Measurements from ENCODE around the gene CPO. TPM values are rescaled to one million over a fixed set of nuclear protein-coding genes. Genes with fewer than 3 reads are reported as not detected.

CPO gene
- total RNA-seq, 1 experiment from 2014 or later: not detected

- in situ Hi-C loops (cut with HindIII; ENCODE audit: low sequenced_read_pairs): no loop called here
- no peak for DNase-seq (ENCODE audit: low spot score)
Measured at GRCh38 chr2:206993964-206994363, 54.6 kb downstream of the CPO start.

GRCh38 chr2:206996556-206997065, 57.3 kb downstream of the CPO start:
- in situ Hi-C loops (cut with HindIII; ENCODE audit: low sequenced_read_pairs): no loop called here
- DNase-seq (ENCODE audit: low spot score): no peak

- in situ Hi-C loops (cut with HindIII; ENCODE audit: low sequenced_read_pairs): no loop called here
- no peak for DNase-seq (ENCODE audit: low spot score)
Measured at GRCh38 chr2:207008105-207008990, 69.0 kb downstream of the CPO start.

DNA sequence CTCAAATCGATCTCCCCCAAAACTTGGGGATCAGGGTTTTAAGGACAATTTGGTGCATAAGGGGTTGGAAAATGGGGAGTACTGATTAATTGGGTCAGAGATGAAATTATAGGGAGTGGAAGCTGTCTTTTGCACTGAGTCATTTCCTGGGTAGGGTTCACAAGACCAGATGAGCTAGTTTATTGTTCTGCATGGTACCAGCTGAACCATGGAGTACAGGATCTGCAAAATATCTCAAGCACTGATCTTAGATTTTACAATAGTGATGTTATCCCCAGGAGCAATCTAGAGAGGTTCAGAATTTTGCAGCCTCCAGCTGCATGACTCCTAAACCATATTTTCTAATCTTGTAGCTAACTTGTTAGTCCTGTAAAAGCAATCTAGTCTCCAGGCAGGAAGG, 73.1 kb downstream of the CPO start:
- in situ Hi-C loops (cut with HindIII; ENCODE audit: low sequenced_read_pairs): no loop called here
- no peak for DNase-seq (ENCODE audit: low spot score)

GRCh38 chr2:207014424-207014823, 75.1 kb downstream of the CPO start:
- in situ Hi-C loops (cut with HindIII; ENCODE audit: low sequenced_read_pairs): no loop called here
- no peak for DNase-seq (ENCODE audit: low spot score)

DNA sequence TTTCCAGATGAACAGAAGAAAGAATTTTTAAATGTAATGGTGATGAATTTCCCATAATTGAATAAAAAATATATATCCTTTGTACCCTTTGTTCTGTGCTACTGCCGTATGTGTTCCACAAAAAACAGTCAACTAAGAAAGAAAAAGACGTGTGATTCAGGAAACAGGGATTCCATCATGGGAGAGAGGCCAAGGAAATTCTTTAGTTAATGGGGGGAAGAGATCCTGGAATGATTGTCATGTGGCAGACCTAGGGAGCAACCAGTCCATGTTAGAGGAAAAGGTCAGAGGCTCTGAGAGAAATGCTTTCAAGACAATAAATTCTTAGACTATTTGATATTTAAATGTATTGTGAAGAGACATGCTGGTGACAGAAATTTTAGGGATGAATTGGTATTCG, 76.6 kb downstream of the CPO start:
- DNase-seq (ENCODE audit: low spot score): no peak
- in situ Hi-C loops (cut with HindIII; ENCODE audit: low sequenced_read_pairs): no loop called here

Other genes with a start within 250 kb of the CPO start
- not detected in 2 replicates for gene DYTN, start 221.1 kb upstream of the CPO start, total RNA-seq (2014; rRNA removed; shearing (Covaris generic))
- 2.6 and 6.9 TPM in 2 replicates for gene MDH1B, start 174.2 kb upstream of the CPO start, total RNA-seq (2014; rRNA removed; shearing (Covaris generic))
- 61.0 and 85.5 TPM in 2 replicates for gene FASTKD2, start 173.9 kb upstream of the CPO start, total RNA-seq (2014; rRNA removed; shearing (Covaris generic))
- gene KLF7, start 226.4 kb downstream of the CPO start, total RNA-seq (2014; rRNA removed; shearing (Covaris generic)): 1.2 and 1.7 TPM in 2 replicates